Measurements from ENCODE around the gene MYOM1.
"Not testable (repeated sequence)": the region's sequence is repeated elsewhere in the genome, so short reads cannot be mapped to it uniquely, and the experiment has no call there.

The MYOM1 gene

DNA sequence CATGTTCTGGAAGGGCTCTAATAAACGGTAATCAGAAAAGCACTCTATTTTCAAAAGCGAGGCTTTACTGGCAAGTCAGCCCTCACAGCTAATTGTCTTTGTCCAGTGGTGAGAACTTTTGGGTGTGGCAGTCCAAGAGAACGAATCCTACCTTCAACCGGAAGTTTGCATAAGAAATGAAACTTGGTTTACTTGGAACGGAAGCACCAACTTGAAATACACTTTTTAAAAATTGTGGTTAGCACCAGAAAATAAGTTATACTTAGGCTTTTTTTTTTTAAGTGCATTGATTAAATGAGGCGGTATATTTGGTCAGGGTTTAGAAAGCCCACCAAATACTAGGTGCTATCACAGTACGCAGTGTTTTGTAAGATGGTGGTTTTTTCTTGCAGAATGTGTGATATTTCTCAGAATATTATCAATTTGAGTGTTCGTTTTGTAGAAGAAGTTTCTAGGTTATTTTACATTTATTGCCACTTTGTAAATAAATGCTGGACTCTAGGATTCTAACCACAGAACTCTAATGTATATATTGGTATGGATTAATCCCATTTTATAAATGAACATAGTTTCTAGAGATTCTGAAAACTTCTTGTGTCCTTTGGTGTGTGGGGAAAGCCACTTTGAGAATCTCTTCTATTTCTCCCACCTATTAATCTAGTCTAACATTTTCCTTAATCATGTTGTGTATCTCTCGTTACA is 29.0 kb upstream of the MYOM1 start:
- peak; percentile 57 to 64 for DNase-seq

- peak; percentile 35 to 49 for DNase-seq
Measured at GRCh38 chr18:3248062-3248657, 28.4 kb upstream of the MYOM1 start.

DNA sequence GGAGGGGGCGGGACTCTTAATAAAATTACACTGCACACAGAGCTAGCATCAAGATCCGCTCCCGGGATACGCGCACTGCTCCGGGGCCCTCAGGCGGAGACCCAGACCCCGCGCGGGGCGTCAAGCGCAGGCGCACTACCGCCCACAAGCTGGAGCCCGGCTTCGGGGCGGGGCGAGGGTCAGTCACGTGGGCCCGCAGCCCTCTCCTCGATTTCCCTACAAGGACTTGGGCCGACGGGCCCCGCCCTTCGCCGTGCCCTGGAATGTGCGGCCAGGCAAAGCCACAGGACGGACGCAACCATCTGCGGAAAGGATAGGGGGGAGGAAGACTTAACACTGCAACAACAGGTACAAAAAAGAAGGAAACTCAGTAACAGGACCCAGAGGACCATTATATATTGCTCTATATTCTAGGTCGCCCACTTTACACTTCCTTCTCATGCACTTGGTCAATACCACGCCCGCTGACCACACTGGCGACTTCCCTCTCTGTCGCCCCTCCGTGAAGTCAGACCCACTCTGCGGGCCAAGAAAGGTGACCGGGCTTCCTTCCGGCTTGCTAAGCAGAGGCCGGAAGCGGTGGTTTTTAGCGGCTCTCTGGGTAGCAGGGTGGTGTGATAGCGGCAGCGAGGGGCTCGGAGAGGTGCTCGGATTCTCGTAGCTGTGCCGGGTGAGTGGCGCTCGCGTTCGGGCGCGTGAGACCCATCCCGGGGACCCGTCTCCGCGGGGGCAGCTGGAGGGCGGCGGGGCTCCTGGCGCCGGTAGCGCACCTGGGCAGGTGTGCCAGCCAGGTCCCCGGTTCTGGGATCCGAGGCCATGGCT is 27.7 kb upstream of the MYOM1 start, which contains the start of gene MYL12A:
Gene MYL12A (plus strand): TSS at position 562 of the 822 bp plus-strand sequence. CDS start 5,447 bp downstream, outside the sequence.
- peak; percentile 94 to 96 for DNase-seq

DNA sequence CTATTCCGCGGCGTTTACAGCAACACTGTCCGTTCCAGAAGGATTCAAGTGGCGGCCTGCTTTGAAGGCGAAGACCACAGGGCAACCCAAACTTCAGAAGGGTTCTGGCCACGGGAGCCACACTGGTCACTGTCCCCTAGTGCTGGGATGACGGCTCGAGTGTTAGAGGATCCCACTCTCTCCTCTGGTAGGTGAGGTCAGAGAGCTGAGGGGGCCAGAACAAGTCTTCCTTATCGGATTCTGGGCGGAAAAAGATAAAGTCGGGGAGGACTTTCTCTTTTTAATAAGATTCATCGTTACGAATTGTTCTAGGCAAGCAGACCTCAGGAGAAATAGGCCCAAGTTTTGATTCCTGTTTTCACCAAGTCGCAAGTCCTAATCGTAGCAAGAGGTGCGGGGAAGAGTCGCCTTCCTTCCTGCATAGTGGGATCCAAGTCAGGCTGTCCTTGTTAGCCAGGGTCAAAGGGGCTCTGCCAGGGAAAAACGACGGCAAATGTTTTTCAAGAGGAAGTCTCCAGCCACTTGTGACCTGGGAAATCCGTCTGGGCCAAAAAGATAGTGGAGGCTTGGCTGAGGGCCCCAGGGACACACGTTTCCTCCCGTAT is 27.0 kb upstream of the MYOM1 start:
- DNase-seq, result peak in 1 of 2 donors; percentile 48

GRCh38 chr18:3245853-3246634 is 26.3 kb upstream of the MYOM1 start:
- peak; percentile 76 to 87 for DNase-seq

DNA sequence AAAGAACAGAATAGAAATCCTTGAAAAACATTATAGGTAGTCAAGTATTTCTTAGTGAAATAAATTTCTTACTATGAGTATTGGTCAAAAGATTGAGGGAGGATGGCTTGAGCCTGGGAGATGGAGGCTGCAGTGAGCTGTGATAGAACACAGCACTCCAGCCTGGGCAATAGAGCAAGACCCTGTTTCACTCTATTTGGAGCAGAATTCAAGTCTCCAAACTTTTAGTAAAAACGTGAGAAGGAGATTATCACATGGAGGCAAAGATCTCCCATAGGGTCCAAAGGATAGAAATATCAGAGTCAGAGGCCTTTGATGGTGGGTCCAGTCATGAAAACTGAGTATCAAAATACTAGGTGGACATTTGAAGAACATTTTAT is 25.4 kb upstream of the MYOM1 start:
- no peak for DNase-seq

- DNase-seq, result no peak
Measured at GRCh38 chr18:3238742-3239141, 19.0 kb upstream of the MYOM1 start.

GRCh38 chr18:3236470-3236869 is 16.7 kb upstream of the MYOM1 start:
- no peak for DNase-seq

GRCh38 chr18:3235846-3236245 is 16.1 kb upstream of the MYOM1 start:
- DNase-seq, result peak in 1 of 2 donors; percentile 17

DNA sequence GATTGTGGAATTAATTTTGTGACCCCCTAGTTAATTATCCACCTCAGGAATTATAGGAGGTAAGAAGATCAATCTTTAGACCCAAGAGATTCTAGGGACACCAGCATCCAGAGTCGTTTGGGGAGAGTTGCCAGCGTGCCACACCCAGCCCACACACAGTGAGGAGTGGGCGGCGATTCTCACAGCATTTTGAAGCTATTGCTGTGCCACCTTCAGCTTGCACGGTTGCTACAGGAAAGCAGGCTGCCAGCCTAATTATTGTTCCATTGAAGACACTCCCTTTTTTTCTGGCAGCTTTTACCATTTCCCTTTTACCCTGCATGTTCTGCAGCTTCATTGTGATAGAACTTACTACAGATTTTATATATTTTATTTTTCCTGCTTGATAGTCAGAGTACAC is 14.7 kb upstream of the MYOM1 start:
- DNase-seq, result no peak

DNA sequence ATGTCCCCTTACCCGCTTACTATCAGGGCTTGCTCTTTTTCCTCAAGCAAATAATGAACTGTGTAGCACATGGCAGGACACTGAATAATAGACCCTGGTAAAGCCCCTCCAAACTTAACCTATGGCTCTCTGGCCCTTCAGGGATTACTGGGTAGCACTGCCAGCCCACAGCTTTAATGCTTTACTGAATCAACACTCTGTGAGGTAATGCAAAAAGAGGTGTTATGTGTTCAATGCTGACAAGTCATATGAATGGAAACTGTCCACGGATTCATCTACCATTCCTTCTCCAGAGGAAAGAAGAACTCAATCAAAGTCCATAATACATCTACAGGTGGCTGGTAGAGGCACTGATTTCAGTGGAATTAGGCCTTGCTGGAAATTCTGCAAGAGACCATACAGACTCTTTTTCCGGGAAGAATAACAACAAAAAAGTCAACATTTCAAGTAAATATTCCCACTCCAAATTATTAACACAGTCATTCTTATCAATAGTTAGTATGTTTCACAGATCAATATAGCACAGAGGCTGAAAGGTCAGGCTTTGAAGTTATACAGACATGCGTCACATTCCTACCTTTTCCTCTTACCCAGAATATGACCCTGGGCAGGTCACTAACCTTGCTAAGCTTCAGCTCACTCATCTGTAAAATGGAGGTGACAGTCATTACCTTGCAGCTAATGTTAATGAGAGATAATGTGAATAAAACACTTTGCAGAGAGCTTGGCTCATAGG is 13.8 kb upstream of the MYOM1 start:
- DNase-seq, result no peak

DNA sequence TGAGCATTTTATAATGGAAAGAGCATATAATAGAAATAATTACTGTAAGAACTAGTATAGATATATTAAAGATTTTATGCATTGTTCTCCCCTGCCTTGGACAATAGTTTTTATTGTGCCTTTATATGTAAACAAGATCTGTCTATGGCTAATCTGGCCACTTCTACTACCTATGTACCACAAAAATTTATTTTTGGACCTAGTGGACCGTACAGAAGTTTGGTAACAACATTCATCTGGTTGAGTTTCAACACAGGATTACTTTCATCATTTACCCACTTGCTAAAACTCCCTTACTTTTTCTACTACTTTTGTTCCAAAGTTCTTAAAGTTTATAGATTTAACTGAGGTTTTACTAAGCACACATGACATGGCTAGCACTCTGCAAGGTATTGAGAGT is 13.2 kb upstream of the MYOM1 start:
- DNase-seq, result no peak

GRCh38 chr18:3230401-3231334 is 10.9 kb upstream of the MYOM1 start:
- DNase-seq, result peak; percentile 30 to 41

DNA sequence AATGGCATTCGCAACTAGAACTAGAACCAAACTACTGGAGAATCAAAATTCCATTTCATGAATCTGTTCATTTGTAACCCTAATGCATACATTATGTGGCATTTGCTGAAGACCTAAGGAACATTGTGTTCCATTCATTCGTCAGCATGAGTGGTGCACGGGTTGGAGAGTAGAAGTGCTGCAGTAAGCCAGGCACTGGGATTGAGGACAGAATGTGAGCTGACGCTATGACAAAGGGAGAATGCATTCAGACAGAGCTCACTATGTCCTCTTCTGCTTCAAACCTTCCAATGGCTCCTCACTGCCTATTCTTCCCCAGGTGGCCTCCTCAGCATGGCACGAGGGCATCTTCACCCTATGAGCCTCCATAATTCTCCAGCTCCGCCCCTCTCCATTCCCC is 6.3 kb upstream of the MYOM1 start:
- DNase-seq, result no peak

GRCh38 chr18:3225588-3225987 is 5.8 kb upstream of the MYOM1 start:
- DNase-seq, result no peak

- no peak for DNase-seq
Measured at GRCh38 chr18:3224223-3224622, 4.5 kb upstream of the MYOM1 start.

- DNase-seq, result no peak
Measured at GRCh38 chr18:3223356-3223755, 3.6 kb upstream of the MYOM1 start.

GRCh38 chr18:3221496-3221895 is 1.7 kb upstream of the MYOM1 start:
- no peak for DNase-seq

DNA sequence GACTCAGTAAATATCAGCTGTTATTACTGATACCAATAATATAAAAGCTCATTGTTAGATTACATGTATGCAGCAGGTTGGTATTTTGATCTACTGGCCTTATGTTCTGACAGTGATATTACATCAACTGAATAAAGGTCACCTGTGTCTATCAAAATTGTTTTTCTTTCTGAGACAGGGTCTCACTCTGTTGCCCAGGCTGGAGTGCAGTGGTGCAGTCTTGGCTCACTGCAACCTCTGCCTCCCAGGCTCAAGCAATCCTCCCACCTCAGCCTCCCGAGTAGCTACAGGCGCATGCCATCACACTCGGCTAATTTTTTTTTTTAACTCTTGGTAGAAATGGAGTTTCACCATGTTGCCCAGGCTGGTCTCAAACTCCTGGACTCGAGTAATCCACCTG is 1.1 kb upstream of the MYOM1 start:
- DNase-seq, result not testable (repeated sequence)

- DNase-seq, result no peak
Measured at GRCh38 chr18:3219241-3219630, 532 bp downstream of the MYOM1 start.

GRCh38 chr18:3218819-3219218 is 949 bp downstream of the MYOM1 start:
- no peak for DNase-seq
